ENCODE results near the gene PCDHGB3.
A peak's percentile ranks its signal among the peaks of the same experiment; 100 is the strongest.

PCDHGB3 gene

DNA sequence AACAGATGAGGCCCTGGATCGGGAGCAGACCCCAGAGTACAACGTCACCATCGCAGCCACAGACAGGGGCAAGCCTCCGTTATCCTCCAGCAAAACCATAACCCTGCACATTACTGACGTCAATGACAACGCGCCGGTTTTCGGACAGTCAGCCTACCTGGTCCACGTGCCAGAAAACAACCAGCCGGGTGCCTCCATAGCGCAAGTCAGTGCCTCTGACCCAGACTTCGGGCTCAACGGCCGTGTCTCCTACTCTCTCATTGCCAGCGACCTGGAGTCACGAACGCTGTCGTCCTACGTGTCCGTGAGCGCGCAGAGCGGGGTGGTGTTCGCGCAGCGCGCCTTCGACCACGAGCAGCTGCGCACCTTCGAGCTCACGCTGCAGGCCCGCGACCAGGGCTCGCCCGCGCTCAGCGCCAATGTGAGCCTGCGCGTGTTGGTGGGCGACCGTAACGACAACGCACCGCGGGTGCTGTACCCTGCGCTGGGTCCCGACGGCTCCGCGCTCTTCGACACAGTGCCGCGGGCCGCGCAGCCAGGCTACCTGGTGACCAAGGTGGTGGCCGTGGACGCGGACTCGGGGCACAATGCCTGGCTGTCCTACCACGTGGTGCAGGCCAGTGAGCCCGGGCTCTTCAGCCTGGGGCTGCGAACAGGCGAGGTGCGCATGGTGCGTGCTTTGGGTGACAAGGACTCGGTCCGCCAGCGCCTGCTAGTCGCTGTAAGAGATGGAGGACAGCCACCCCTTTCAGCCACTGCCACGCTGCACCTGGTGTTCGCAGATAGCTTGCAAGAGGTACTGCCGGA is 49.2 kb downstream of the PCDHGB3 start:
- H3K9me3 Mint-ChIP-seq, result peaks cover 97% of the 10 kb centered on the region
- H3K36me3 Mint-ChIP-seq (ENCODE audit: low read depth), result peaks cover 97% of the 10 kb centered on the region
- TF ChIP-seq, protein P1, sequence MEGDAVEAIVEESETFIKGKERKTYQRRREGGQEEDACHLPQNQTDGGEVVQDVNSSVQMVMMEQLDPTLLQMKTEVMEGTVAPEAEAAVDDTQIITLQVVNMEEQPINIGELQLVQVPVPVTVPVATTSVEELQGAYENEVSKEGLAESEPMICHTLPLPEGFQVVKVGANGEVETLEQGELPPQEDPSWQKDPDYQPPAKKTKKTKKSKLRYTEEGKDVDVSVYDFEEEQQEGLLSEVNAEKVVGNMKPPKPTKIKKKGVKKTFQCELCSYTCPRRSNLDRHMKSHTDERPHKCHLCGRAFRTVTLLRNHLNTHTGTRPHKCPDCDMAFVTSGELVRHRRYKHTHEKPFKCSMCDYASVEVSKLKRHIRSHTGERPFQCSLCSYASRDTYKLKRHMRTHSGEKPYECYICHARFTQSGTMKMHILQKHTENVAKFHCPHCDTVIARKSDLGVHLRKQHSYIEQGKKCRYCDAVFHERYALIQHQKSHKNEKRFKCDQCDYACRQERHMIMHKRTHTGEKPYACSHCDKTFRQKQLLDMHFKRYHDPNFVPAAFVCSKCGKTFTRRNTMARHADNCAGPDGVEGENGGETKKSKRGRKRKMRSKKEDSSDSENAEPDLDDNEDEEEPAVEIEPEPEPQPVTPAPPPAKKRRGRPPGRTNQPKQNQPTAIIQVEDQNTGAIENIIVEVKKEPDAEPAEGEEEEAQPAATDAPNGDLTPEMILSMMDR (IDR thresholded peaks at IDR 0.05), result no peak
- peak overlapping the region; percentile 80 for H3K4me3 Mint-ChIP-seq
- no peak overlapping the region for H3K27ac Mint-ChIP-seq
- H3K4me1 Mint-ChIP-seq, result peaks cover 5% of the 10 kb centered on the region
- no peak for DNase-seq
- peaks cover 17% of the 10 kb centered on the region for H3K27me3 Mint-ChIP-seq (ENCODE audit: low read depth, poor library complexity)

- peaks cover 97% of the 10 kb centered on the region for H3K9me3 Mint-ChIP-seq
- peak within 1 kb of the TSS; percentile 32 for H3K4me3 Mint-ChIP-seq
- no peak for DNase-seq
These were observed 50.9 kb downstream of the PCDHGB3 start, which contains the start of gene PCDHGA11 for GRCh38 chr5:141420855-141421488. PCDHGA11 (plus strand) TSS chr5:141421051; CDS start chr5:141421228, 177 bp downstream.

DNA sequence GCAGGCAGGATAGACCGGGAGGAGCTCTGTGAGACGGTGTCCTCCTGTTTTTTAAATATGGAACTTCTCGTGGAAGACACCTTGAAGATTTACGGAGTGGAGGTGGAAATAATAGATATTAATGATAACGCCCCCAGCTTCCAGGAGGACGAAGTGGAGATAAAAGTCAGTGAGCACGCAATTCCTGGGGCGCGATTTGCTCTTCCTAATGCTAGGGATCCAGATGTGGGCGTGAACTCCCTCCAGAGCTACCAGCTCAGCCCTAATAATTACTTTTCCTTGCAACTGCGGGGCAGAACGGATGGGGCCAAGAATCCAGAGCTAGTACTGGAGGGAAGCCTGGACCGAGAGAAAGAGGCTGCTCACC is 51.4 kb downstream of the PCDHGB3 start:
- TF ChIP-seq, protein P1 (IDR thresholded peaks at IDR 0.05), result no peak
- DNase-seq, result no peak
- peaks cover 98% of the 10 kb centered on the region for H3K36me3 Mint-ChIP-seq (ENCODE audit: low read depth)
- H3K27ac Mint-ChIP-seq, result no peak overlapping the region
- no peak overlapping the region for H3K4me3 Mint-ChIP-seq
- H3K27me3 Mint-ChIP-seq (ENCODE audit: low read depth, poor library complexity), result peaks cover 14% of the 10 kb centered on the region
- H3K9me3 Mint-ChIP-seq, result peaks cover 97% of the 10 kb centered on the region
- peaks cover 5% of the 10 kb centered on the region for H3K4me1 Mint-ChIP-seq

More at GRCh38 chr5:141420855-141421488, 50.9 kb downstream of the PCDHGB3 start, which contains the start of gene PCDHGA11:
- Mint-ChIP-seq H3K36me3 (ENCODE audit: low read depth) (peaks cover 98% of the 10 kb centered on the region), H3K4me1 (peaks cover 5% of the 10 kb centered on the region), H3K27ac (no peak within 1 kb of the TSS), H3K27me3 (ENCODE audit: low read depth, poor library complexity) (peaks cover 14% of the 10 kb centered on the region)
- TF ChIP-seq, protein P1 (IDR thresholded peaks at IDR 0.05), result no peak

All from nephron progenitor cell (in vitro differentiated cells).